BE2C (cell line): ENCODE data around the gene PTPRN2.
A peak's percentile ranks its signal among the peaks of the same experiment; 100 is the strongest.
"Not testable (repeated sequence)": the region's sequence is repeated elsewhere in the genome, so short reads cannot be mapped to it uniquely, and the experiment has no call there.

Experiments used
- DNase-seq: peaks from one replicate; pipeline ENCODE4 v3.0.0-alpha.2; 2020
- H3K27me3 ChIP-seq: fragments of 250-450 bp; sonication (Bioruptor Pico); 2 replicates; pipeline ENCODE4 v1.5.1; 2020; ENCODE audit warnings: mild to moderate bottlenecking
- H3K36me3 ChIP-seq: fragments of 250-450 bp; sonication (Bioruptor Pico); 2 replicates; pipeline ENCODE4 v1.5.1; 2020; ENCODE audit warnings: mild to moderate bottlenecking
- H3K4me1 ChIP-seq: fragments of 250-450 bp; sonication (Bioruptor Pico); 2 replicates; pipeline ENCODE4 v1.5.1; 2020
- H3K4me3 ChIP-seq: 2 replicates; pipeline ENCODE4 v1.5.1; 2011; ENCODE audit warnings: low read depth, low read length
- H3K9me3 ChIP-seq: fragments of 250-450 bp; sonication (Bioruptor Pico); 2 replicates; pipeline ENCODE4 v1.5.1; 2020
- TF ChIP-seq, protein P1 (sequence below): IDR thresholded peaks from 2 replicates; pipeline ENCODE4 v1.5.1; 2012; ENCODE audit warnings: mild to moderate bottlenecking, low read depth, low read length

Gene PTPRN2

DNA sequence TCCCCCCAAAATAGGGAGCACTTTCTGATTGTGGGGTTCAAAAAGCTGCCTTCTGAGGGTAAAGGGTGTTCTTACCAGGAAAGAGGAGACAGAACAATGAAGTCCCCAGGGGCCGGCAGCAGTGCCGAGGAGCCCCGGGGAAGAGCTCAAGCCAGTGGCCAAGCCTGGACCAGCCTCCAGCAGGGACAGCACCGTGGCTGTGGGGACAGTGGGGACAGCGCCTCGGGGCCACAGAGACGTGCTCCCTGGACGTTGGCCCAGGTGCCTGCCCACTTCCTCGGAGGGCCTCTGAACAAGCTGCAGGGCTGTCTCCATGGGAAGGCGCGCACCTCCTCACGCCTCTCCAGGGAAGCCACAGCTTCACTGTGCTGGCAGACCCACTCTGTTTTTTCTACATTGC is 312.6 kb downstream of the PTPRN2 start:
- peaks cover 23% of the 10 kb centered on the region for H3K27me3 ChIP-seq
- H3K4me3 ChIP-seq = no peak overlapping the region
- H3K36me3 ChIP-seq = no peaks in the 10 kb centered on the region
- TF ChIP-seq, protein P1, sequence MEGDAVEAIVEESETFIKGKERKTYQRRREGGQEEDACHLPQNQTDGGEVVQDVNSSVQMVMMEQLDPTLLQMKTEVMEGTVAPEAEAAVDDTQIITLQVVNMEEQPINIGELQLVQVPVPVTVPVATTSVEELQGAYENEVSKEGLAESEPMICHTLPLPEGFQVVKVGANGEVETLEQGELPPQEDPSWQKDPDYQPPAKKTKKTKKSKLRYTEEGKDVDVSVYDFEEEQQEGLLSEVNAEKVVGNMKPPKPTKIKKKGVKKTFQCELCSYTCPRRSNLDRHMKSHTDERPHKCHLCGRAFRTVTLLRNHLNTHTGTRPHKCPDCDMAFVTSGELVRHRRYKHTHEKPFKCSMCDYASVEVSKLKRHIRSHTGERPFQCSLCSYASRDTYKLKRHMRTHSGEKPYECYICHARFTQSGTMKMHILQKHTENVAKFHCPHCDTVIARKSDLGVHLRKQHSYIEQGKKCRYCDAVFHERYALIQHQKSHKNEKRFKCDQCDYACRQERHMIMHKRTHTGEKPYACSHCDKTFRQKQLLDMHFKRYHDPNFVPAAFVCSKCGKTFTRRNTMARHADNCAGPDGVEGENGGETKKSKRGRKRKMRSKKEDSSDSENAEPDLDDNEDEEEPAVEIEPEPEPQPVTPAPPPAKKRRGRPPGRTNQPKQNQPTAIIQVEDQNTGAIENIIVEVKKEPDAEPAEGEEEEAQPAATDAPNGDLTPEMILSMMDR = no peak
- DNase-seq = no peak
- H3K4me1 ChIP-seq = no peaks in the 10 kb centered on the region
- peaks cover under 1% of the 10 kb centered on the region; the same call in 1 of the 2 replicates for H3K9me3 ChIP-seq

DNA sequence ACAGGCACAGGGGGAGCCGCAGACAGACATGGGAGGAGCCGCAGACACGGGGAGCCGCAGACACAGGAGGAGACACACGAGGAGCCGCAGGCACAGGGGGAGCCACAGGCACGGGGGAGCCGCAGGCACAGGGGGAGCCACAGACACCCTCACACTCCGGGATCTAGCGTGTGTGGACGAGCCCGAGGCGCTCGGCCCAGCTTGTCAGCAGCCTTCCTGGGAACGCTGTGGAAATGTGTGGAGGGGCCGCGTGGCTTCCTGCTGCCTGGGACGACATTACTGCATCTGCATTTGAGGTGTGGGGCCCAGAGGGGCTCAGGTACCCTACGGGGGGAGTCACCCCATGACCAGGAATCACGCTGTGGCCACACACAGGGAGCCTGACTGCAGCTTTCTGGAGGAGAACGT is 313.2 kb downstream of the PTPRN2 start:
- Histone ChIP-seq H3K4me3 (peak overlapping the region; percentile 19; the same call in 1 of the 2 replicates), H3K27me3 (peaks cover 23% of the 10 kb centered on the region), H3K9me3 (peaks cover 3% of the 10 kb centered on the region; the same call in 1 of the 2 replicates), H3K36me3 (no peaks in the 10 kb centered on the region), H3K4me1 (no peaks in the 10 kb centered on the region)
- TF ChIP-seq, protein P1 = no peak
- DNase-seq = no peak

DNA sequence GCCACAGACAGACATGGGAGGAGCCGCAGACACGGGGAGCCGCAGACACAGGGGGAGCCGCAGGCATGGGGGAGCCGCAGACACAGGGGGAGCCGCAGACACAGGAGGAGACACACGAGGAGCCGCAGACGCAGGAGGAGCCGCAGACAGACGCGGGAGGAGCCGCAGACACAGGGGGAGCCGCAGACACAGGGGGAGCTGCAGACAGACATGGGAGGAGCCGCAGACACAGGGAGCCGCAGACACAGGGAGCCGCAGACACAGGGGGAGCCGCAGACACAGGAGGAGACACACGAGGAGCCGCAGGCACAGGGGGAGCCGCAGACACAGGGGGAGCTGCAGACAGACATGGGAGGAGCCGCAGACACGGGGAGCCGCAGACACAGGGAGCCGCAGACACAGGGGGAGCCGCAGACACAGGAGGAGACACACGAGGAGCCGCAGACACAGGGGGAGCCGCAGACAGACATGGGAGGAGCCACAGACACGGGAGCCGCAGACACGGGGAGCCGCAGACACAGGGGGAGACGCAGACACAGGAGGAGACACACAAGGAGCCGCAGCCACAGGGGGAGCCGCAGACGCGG is 313.8 kb downstream of the PTPRN2 start:
- Histone ChIP-seq H3K27me3 (peaks cover 23% of the 10 kb centered on the region), H3K4me3 (peak overlapping the region; percentile 19; the same call in 1 of the 2 replicates)
- not testable (repeated sequence) for H3K36me3 ChIP-seq, H3K9me3 ChIP-seq, H3K4me1 ChIP-seq
- peak; percentile 32 for DNase-seq

DNA sequence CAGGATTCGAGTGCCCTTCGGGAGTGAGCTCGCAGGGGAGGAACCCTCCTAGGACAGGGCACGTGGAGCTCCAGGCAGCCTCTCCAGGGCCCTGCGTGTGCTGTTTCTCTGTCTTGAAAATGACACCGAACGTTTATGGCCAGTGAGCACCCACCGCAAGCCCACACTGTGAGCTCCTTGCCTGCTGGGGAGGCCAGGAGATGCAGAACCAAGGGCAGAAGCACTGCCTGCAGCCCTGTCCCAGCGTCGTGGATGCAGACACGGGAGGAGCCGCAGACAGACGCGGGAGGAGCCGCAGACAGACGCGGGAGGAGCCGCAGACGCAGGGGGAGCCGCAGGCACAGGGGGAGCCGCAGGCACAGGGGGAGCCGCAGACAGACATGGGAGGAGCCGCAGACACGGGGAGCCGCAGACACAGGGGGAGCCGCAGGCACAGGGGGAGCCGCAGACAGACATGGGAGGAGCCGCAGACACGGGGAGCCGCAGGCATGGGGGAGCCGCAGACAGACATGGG is 314.4 kb downstream of the PTPRN2 start:
- no peak overlapping the region for H3K4me3 ChIP-seq
- H3K27me3 ChIP-seq = peaks cover 23% of the 10 kb centered on the region
- no peaks in the 10 kb centered on the region for H3K4me1 ChIP-seq
- peaks cover 3% of the 10 kb centered on the region; the same call in 1 of the 2 replicates for H3K9me3 ChIP-seq
- no peaks in the 10 kb centered on the region for H3K36me3 ChIP-seq
- TF ChIP-seq, protein P1 = no peak
- DNase-seq = no peak

DNA sequence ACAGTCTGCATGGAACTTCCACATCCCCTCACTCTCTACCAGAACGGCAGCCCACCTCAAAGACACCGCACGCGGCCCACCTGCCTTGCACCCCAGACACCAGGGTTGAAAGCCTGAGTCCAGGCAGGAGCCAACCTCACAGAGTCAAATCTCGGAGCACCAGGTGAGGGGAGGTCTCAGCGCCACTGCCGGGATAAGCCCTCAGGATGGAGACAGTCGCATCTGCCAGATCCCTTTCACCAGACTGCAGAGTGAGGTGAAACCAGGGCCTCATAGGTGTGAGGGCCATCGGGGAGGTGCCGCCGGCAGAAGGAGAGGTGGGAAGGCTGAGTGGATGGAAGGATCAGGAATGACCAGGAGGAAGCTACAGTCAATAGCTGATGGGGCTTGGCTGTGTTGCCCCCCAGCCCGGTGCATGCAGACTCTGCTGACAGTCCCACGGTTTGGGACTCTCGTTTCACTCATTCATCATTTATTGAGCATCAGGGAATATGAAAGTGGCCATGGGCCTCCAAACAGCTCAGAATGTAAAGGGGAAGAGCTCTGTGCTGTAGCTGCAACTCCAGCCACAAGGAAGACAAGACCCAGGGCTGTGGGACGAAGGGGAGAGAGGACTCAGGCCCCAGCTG is 315.0 kb downstream of the PTPRN2 start:
- TF ChIP-seq, protein P1 = no peak
- H3K4me1 ChIP-seq = no peaks in the 10 kb centered on the region
- no peak overlapping the region for H3K4me3 ChIP-seq
- DNase-seq = no peak
- H3K9me3 ChIP-seq = peaks cover 3% of the 10 kb centered on the region; the same call in 1 of the 2 replicates
- H3K36me3 ChIP-seq = no peaks in the 10 kb centered on the region
- H3K27me3 ChIP-seq = peaks cover 23% of the 10 kb centered on the region

DNA sequence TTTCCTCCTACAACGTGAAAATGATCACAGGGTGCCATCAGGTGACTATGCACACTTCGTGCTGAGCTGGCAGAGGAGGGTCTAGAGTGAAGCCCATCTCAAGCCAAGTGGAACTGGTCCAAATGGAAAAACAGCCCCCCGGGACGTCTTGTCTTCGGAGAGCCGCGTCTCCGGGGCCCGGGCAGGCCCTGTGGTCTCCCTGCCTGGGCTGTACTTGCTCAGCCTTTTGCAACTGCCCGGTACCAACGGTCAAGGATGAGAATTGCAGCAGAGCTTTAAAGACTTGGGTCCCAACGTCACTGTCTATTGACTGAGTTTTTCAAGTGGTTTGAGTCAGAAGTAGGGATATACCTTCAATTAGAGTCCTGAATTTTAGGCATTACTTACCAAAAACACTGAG is 315.5 kb downstream of the PTPRN2 start:
- Histone ChIP-seq H3K4me1 (no peaks in the 10 kb centered on the region), H3K36me3 (no peaks in the 10 kb centered on the region), H3K4me3 (no peak overlapping the region), H3K9me3 (peaks cover 3% of the 10 kb centered on the region; the same call in 1 of the 2 replicates), H3K27me3 (peaks cover 23% of the 10 kb centered on the region)
- no peak for DNase-seq
- TF ChIP-seq, protein P1 = no peak
